HAP-1 (cell line): ENCODE data around the gene TOP3B.
A peak's percentile ranks its signal among the peaks of the same experiment; 100 is the strongest.

Source experiments
- DNase-seq, 2 experiments: peaks; one replicate each; pipeline ENCODE4 v3.0.0-alpha.2; 2016 to 2020; ENCODE audit warnings: low spot score in 2 of 2
- H3K27me3 ChIP-seq: fragments of 250-450 bp; sonication (Bioruptor Pico); 2 replicates; pipeline ENCODE4 v1.5.1; 2020; ENCODE audit warnings: low read depth, mild to moderate bottlenecking, moderate library complexity
- H3K36me3 ChIP-seq: fragments of 250-450 bp; sonication (Bioruptor Pico); replicated peaks from 2 replicates; pipeline ENCODE4 v1.5.1; 2020; ENCODE audit warnings: mild to moderate bottlenecking
- H3K4me1 ChIP-seq: fragments of 250-450 bp; sonication (Bioruptor Pico); 2 replicates; pipeline ENCODE4 v1.5.1; 2020; ENCODE audit warnings: mild to moderate bottlenecking
- H3K4me3 ChIP-seq: fragments of 250-450 bp; sonication (Bioruptor Pico); 2 replicates; pipeline ENCODE4 v1.5.1; 2020; ENCODE audit warnings: mild to moderate bottlenecking, moderate library complexity
- H3K9me3 ChIP-seq: fragments of 250-450 bp; sonication (Bioruptor Pico); 2 replicates; pipeline ENCODE4 v1.5.1; 2020; ENCODE audit warnings: mild to moderate bottlenecking, moderate library complexity
- in situ Hi-C: fragments of 300-500 bp; cut with MboI; formaldehyde crosslinking; loops from 3 replicates; pipeline ENCODE4 v1.14.3; 2020; ENCODE audit warnings: low sequenced_read_pairs, inconsistent platforms, mixed read lengths

Gene TOP3B

DNA sequence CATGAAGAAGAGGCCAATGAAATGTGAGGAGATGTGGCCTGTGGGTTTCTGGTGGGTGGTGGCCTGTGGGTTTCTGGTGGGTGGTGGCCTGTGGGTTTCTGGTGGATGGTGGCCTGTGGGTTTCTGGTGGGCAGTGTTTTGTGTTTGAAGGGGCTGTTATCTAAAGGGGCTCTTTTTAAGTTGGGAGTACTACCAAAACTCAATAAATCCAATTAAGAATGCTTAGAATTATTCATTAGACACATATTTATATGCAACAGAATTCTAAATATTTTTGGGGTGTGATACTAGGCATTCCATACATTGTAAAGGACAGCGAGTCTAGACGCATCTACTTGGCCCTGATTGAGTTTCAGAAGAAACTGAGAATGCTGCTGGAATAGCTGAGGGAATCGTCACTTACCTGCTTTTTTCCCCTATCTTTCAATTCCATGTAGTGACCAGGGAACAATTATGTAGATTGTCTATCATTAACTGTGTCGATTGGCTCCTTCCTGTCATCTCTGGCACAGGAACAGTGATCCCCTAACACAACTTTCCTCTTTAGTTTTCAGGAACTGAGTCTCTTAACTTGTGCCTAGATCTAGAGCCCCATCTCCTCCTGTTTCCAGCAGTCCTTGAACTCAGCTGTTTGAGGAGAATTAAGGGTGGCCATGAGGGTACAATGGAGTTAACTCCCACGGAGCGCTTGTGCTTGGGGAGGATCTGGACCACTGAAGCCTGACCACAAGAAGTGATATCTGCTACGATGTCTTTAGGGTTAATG, 37.3 kb upstream of the TOP3B start:
- DNase-seq: no peak
- Histone ChIP-seq H3K4me3 (no peak overlapping the region), H3K4me1 (peaks cover 5% of the 10 kb centered on the region), H3K36me3 (no peaks in the 10 kb centered on the region), H3K9me3 (no peaks in the 10 kb centered on the region), H3K27me3 (no peaks in the 10 kb centered on the region)
- in situ Hi-C loops: no loop called here

DNA sequence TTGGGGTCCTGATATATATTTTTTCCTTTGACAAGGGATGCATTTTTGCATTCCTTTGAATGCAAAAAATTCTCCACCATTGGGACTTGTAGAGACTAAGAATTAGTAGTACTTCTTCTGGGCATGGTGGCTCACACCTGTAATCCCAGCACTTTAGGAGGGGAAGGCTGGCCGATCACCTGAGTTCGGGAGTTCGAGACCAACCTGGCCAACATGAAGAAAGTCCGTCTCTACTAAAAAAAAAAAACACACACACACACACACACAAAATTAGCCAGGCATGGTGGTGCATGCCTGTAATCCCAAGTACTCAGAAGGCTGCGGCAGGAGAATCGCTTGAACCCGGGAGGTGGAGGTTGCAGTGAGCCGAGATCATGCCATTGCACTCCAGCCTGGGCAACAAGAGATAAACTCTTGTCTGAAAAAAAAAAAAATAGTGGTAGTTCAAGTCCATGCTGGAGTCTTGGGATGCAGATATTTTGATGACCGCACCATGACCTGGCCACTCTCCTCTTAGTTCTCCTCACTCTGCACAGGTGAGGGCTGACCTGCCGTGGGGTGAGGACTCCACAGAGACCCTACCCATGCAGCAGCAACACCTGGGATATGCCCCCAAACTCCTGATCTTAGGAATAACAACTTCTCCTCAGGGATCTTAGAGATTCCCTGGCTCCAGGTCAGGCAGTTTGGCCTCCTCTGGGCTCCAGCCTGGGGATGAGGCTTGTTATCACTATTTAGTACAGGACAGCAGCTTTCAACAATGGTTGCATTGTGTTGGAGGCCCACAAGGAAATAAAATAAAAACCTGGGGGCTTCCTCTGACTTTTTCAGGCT, 36.5 kb upstream of the TOP3B start:
- Histone ChIP-seq H3K27me3 (no peaks in the 10 kb centered on the region), H3K4me3 (no peak overlapping the region), H3K4me1 (peaks cover 5% of the 10 kb centered on the region), H3K9me3 (no peaks in the 10 kb centered on the region), H3K36me3 (no peaks in the 10 kb centered on the region)
- DNase-seq: no peak
- in situ Hi-C loops: no loop called here

DNA sequence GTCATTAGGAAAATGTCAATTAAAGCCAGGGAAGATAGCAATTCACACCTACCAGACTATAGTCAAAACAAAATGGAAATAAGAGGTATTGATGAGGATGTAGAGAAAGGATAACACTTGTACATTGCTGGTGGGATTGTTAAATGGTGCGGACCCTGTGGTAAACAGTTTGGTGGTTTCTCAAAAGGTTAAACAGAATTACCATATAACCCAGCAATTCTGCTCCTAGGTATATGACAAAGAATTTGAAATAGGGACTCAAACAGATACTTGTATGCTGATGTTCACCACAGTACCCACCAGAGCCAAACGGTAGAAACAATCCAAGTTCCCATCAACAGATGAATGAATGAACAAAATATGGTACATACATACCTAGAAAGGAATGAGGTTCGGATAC, 33.0 kb upstream of the TOP3B start:
- no peaks in the 10 kb centered on the region for H3K9me3 ChIP-seq
- H3K27me3 ChIP-seq: no peaks in the 10 kb centered on the region
- H3K36me3 ChIP-seq: no peaks in the 10 kb centered on the region
- in situ Hi-C loops: no loop called here
- no peak overlapping the region for H3K4me3 ChIP-seq
- peaks cover 9% of the 10 kb centered on the region for H3K4me1 ChIP-seq
- no peak for DNase-seq

DNA sequence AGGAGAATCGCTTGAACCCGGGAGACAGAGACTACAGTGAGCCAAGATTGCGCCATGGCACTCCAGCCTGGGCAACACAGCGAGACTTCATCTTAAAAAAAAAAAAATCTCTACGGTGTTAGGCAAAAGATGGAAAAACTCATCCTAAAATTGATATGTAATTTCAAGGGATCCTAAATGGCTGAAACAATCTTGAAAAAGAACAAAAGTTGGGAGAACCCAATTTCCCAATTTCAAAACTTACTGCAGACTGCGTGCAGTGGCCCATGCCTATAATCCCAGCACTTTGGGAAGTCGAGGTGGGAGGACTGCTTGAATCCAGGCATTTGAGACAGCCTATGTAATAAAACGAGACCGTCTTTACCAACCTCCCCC, 31.7 kb upstream of the TOP3B start:
- no peak for DNase-seq
- H3K27me3 ChIP-seq: no peaks in the 10 kb centered on the region
- in situ Hi-C loops: no loop called here

DNA sequence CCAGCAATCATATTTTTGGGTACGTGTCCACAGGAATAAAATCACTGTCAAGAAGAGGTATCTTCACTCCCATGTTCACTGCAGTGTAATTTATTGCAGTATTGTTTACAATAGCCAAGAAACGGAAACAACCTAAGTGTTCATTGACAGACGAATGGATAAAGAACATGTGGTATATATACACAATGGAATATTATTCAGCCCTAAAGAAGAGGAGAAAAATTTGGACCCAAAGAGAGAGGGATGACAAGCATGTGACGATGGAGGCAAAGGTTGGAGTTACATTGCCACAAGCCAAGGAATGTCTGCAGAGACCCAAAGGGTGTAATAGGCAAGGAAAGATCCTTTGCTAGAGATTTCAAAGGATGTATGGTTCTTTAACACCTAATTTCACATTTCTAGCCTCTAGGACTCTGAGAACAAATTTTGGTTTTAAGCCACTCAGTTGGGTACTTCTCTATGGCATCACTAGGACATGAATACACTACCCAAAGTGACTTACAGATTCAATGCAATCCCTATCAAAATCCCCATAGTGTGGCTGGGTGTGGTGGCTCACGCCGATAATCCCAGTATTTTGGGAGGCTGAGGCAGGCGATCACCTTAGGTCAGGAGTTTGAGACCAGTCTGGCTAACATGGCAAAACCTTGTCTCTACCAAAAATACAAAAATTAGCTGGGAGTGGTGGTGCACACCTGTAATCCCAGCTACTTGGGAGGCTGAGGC, 31.1 kb upstream of the TOP3B start:
- H3K9me3 ChIP-seq: no peaks in the 10 kb centered on the region
- in situ Hi-C loops: no loop called here
- H3K4me3 ChIP-seq: no peak overlapping the region
- DNase-seq: no peak
- no peaks in the 10 kb centered on the region for H3K36me3 ChIP-seq
- H3K27me3 ChIP-seq: no peaks in the 10 kb centered on the region
- H3K4me1 ChIP-seq: peaks cover 16% of the 10 kb centered on the region

More for the DNA sequence above, 31.7 kb upstream of the TOP3B start:
- Histone ChIP-seq H3K36me3 (no peaks in the 10 kb centered on the region), H3K4me1 (peaks cover 16% of the 10 kb centered on the region), H3K4me3 (no peak overlapping the region), H3K9me3 (no peaks in the 10 kb centered on the region)

DNA sequence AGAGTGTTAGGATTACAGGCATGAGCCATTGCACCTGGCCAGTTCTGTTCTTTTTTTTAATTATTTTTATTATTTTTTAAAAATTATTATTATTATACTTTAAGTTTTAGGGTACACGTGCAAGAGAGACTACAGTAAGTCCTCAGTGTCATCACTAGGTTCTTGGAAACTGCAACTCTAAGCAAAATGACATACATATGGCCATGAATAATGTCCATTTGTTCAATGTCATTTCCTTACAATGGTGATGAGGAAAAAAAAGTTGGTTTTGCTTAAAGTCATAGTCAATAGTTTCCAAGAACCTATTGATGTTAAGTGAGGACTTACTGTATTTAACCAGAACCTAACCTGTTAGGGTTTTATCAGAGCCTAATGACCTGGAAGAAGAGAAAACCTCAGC, 29.4 kb upstream of the TOP3B start:
- Histone ChIP-seq H3K27me3 (no peaks in the 10 kb centered on the region), H3K9me3 (no peaks in the 10 kb centered on the region), H3K4me3 (no peak overlapping the region), H3K36me3 (no peaks in the 10 kb centered on the region), H3K4me1 (peaks cover 11% of the 10 kb centered on the region)
- in situ Hi-C loops: no loop called here
- no peak for DNase-seq

DNA sequence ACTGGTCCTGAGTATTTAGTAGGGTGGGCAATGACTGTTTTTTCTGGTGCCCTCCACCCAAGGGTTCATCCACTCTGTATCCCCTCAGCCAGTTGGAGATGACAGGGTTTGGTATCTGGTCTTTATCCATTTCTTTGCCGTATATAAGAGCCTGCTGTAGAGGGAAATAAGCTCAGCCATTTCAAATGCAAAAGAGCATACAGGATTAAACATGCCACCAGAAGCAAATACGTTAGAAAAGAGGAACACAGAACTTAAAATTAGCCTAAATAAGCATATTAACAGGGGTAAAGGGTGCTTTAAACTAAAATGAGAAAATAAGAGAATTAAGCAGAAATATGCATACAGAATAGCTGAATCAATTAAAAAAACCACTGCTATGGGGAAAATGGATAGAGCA, 27.8 kb upstream of the TOP3B start:
- Histone ChIP-seq H3K4me3 (no peak overlapping the region), H3K27me3 (no peaks in the 10 kb centered on the region), H3K9me3 (no peaks in the 10 kb centered on the region), H3K4me1 (peaks cover 11% of the 10 kb centered on the region), H3K36me3 (no peaks in the 10 kb centered on the region)
- in situ Hi-C loops: no loop called here
- peak in 1 of 2 experiments; percentile 24 for DNase-seq

DNA sequence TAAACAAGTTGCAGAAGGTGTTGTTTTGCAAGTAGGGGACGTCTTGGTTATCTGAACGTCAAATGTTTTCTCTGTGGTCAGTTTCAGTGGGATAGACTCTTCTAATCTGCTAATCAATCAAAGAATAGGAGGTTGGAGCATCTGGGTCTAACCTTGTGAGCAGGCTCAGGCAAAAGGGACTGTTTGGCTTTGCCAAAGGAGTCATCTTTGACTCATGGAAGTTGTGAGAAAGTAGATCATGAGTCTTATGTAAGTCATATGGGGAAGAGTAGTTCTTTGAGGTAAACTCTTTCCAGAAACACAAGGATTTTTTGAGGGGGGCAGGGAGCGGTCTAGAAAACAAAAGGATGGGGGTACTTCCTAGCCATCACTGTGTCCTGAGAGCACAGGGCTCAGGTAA, 27.1 kb upstream of the TOP3B start:
- DNase-seq: no peak
- Histone ChIP-seq H3K4me1 (peaks cover 11% of the 10 kb centered on the region), H3K4me3 (no peak overlapping the region), H3K27me3 (no peaks in the 10 kb centered on the region), H3K36me3 (no peaks in the 10 kb centered on the region), H3K9me3 (no peaks in the 10 kb centered on the region)
- in situ Hi-C loops: no loop called here

DNA sequence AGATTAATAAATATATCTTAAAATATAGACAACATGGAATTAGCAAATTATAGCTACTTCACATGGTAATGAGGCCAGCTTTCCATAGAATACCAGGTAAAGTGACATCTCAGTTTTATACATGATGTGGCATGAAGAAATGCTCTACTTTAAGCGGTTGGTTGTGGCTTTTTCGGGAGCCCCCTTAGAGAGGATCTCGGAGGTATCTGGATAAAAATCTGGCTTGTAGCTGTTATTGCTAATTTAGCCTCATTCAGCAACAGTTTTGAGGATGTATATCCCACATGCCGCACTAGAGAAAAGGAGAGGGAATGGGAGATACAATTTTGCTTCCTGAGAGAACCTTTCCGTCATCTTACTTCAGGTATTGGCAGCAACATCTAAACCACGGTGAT, 24.0 kb upstream of the TOP3B start:
- no peak for DNase-seq
- H3K4me1 ChIP-seq: peaks cover 17% of the 10 kb centered on the region
- H3K27me3 ChIP-seq: no peaks in the 10 kb centered on the region
- H3K36me3 ChIP-seq: no peaks in the 10 kb centered on the region
- H3K9me3 ChIP-seq: no peaks in the 10 kb centered on the region
- in situ Hi-C loops: no loop called here
- H3K4me3 ChIP-seq: no peak overlapping the region

DNA sequence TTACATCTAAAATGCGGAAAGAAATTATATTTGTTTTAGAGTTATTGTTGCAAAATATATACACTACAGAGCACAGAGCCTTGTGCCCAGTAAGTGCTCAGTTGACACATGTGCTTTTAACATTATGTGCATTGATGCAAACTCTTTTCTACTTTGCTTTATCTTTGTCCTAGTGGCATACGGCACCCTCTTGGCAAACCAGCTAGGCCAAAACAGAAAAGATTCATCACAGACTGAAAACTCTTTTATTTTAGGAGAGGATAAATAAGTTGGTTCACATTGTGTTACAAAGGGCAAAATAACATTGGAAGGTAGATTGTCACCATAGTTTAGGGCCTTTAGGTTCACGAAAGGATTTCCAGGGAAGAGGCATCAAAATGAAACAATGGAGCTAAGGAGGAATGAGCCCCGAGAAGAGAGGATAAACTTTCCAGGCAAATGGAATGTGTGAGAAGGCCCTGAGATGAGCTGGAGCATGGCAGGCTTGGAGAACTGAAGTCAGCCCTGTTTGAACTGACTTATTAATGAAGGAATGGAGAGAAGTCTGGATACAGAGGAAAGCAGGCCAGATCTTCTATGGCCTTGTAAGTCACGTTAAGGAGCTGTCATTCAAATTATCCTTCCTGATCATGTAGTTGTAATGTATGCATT, 23.5 kb upstream of the TOP3B start:
- H3K4me1 ChIP-seq: peaks cover 18% of the 10 kb centered on the region
- no peak for DNase-seq
- H3K4me3 ChIP-seq: no peak overlapping the region
- no peaks in the 10 kb centered on the region for H3K9me3 ChIP-seq
- H3K27me3 ChIP-seq: no peaks in the 10 kb centered on the region
- in situ Hi-C loops: no loop called here
- no peaks in the 10 kb centered on the region for H3K36me3 ChIP-seq

DNA sequence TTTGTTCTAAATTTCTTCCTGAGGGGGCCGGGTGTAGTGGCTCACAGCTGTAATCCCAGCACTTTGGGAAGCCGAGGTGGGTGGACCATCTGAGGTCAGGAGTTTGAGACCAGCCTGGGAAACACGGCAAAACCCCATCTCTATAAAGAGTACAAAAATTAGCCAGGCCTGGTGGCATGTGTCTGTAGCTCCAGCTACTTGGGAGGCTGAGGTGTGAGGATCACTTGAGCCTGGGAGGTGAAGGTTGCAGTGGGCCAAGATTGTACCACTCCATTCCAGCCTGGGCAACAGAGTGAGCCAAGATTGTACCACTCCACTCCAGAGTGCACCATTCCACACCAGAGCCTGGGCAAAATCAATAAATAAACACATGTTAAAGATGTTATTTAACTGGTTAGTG, 20.6 kb upstream of the TOP3B start:
- H3K9me3 ChIP-seq: no peaks in the 10 kb centered on the region
- no peak overlapping the region for H3K4me3 ChIP-seq
- H3K4me1 ChIP-seq: peaks cover 7% of the 10 kb centered on the region
- no peak for DNase-seq
- in situ Hi-C loops: no loop called here
- H3K36me3 ChIP-seq: no peaks in the 10 kb centered on the region
- peaks cover 6% of the 10 kb centered on the region; the same call in 1 of the 2 replicates for H3K27me3 ChIP-seq

DNA sequence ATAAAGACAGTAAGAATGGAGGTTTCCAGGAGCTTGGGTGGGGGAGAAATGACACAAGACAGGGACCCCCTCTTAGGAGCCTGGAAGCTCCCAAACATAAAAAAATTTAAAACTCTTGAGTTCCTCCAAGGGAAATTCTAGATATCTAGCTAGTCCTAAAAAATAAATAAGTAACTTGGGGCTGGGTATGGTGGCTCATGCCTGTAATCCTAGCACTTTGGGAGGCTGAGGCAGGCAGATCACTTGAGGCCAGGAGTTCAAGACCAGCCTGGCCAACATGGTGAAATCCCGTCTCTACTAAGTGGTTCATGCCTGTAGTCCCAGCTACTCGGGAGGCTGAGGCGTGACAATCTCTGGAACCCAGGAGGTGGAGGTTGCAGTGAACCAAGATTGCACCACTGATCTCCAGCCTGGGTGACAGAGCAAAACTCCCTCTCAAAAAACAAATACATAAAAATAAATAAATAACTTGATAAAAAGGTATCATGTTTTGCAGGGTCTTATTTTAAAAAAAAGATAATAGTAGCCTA, 20.0 kb upstream of the TOP3B start:
- Histone ChIP-seq H3K27me3 (peaks cover 6% of the 10 kb centered on the region; the same call in 1 of the 2 replicates), H3K4me1 (peaks cover 7% of the 10 kb centered on the region), H3K9me3 (no peaks in the 10 kb centered on the region), H3K36me3 (no peaks in the 10 kb centered on the region), H3K4me3 (no peak overlapping the region)
- no peak for DNase-seq
- in situ Hi-C loops: no loop called here
